GM12873 (cell line): Measurements from ENCODE around the gene BTBD1.

ENCODE experiments used
- CTCF ChIP-seq: IDR thresholded peaks from 2 replicates; pipeline ENCODE4 v1.5.1; 2012; ENCODE audit warnings: low read depth, mild to moderate bottlenecking, moderate library complexity, low read length, control low read depth; ENCODE audit not compliant: insufficient read depth; ENCODE audit errors: missing control alignments

BTBD1 gene

GRCh38 chr15:82978438-82978837 is 88.6 kb downstream of the BTBD1 start:
- no peak for TF ChIP-seq CTCF

- no peak for TF ChIP-seq CTCF
Observed at GRCh38 chr15:82977076-82977475, 90.0 kb downstream of the BTBD1 start.

GRCh38 chr15:82972990-82973389 is 94.1 kb downstream of the BTBD1 start:
- TF ChIP-seq CTCF, result no peak

GRCh38 chr15:82971218-82971984 is 95.7 kb downstream of the BTBD1 start:
- TF ChIP-seq CTCF, result no peak

- no peak for TF ChIP-seq CTCF
Observed at GRCh38 chr15:82970696-82971095, 96.4 kb downstream of the BTBD1 start.

- TF ChIP-seq CTCF, result no peak
Observed at GRCh38 chr15:82970078-82970686, 96.9 kb downstream of the BTBD1 start.

GRCh38 chr15:82969353-82969752 is 97.7 kb downstream of the BTBD1 start:
- TF ChIP-seq CTCF, result no peak
